Activated T-cell treated with anti-CD3 and anti-CD28 coated beads, Interleukin-2, amount 50 U/mL, for 4 hours (primary cell): ENCODE measurements around the gene PYGB. TPM values are rescaled to one million over a fixed set of nuclear protein-coding genes. Genes with fewer than 3 reads are reported as not detected.

Experiments
- ATAC-seq, 2 donors: fragments of 200-7000 bp; cut with Tn5 transposase; one replicate each; pipeline ENCODE4 v1.10.0; 2021
- DNase-seq: peaks from one replicate; pipeline ENCODE4 v3.0.0-alpha.2; 2020
- H3K27me3 Mint-ChIP-seq: one replicate; pipeline ENCODE4 v1.8.0; 2021; ENCODE audit warnings: low read depth, mixed read lengths
- H3K36me3 Mint-ChIP-seq: one replicate; pipeline ENCODE4 v1.8.0; 2022; ENCODE audit warnings: mixed read lengths; ENCODE audit not compliant: insufficient read depth
- H3K4me1 Mint-ChIP-seq: one replicate; pipeline ENCODE4 v1.8.0; 2021; ENCODE audit warnings: low read depth, mixed read lengths
- H3K4me3 Mint-ChIP-seq: one replicate; pipeline ENCODE4 v1.8.0; 2021; ENCODE audit warnings: mild to moderate bottlenecking, moderate library complexity, mixed read lengths
- H3K9me3 Mint-ChIP-seq: one replicate; pipeline ENCODE4 v1.8.0; 2021; ENCODE audit warnings: mixed read lengths
- total RNA-seq, 3 donors: library from RNA; stranded (reverse); gene quantifications; one replicate each; pipeline ENCODE4 v1.2.1, GENCODE V29; 2021

PYGB gene
- total RNA-seq, 3 donors from 2014 or later: 32.5 to 37.6 (median 34.6) TPM

- ATAC-seq: no peak
- Mint-ChIP-seq H3K27me3 (no peaks in the 10 kb centered on the region), H3K9me3 (no peaks in the 10 kb centered on the region), H3K4me1 (no peaks in the 10 kb centered on the region), H3K36me3 (peaks cover 22% of the 10 kb centered on the region), H3K4me3 (no peak overlapping the region)
- DNase-seq: no peak
These were observed 24.5 kb downstream of the PYGB start for GRCh38 chr20:25272223-25273000.

DNA sequence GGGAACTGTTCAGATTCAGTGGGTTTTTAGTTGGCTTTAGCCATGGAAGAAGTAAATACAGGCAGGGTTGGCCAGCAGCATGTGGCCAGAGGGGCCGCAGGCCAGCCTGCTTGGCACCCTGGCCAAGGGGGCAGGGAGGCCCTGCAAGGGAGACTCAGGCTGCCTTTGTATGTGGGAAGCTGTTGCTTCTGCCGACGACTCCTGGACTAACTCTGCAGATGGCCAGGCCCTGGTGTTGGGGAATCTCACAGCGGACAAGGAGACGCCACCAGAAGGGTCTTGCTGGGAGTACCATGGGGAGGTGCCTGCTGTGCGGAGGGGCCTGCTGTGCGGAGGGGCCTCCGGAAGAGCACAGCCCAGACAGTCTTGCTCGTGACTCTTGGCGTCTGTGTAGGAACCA, 25.2 kb downstream of the PYGB start:
- Mint-ChIP-seq H3K4me3 (no peak overlapping the region), H3K27me3 (no peaks in the 10 kb centered on the region), H3K4me1 (no peaks in the 10 kb centered on the region), H3K9me3 (no peaks in the 10 kb centered on the region), H3K36me3 (peaks cover 22% of the 10 kb centered on the region)
- no peak for ATAC-seq
- no peak for DNase-seq

DNA sequence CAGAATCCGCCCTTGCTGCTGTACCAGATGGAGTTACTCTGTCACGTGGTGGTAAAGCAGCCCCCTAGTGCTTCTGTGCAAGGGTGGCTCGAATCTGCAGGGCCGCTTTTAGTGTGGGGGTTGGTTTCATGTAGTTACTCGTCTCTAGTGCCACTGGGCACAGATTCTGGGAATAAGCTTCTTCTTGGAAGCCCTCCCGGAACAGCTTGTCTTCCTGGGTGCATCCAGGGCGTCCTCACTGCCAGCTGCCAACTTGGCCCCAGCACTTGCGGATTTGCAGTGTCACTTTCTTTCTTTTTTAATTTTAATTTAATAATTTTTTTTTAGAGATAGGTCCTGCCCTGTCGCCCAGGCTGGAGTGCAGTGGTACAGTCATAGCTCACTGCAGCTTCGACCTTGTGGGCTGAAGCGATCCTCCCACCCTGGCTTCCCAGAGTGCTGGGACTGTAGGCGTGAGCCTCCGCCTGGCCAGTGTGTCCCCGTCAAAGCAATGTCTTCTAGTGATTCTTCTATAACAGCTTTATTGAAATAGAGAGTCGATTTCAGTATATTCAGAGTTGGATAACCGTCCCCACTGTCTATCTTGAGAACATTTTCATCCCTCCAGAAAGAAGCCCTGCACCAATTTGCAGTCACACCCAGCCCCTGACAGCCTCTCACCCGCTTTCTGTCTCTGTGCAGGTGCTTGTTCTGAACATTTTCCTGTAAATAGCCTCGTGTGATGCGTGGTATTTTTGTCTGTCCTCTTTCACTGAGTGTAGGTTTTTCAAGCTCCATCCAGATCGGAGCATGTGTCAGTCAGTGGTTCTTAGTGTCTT, 25.9 kb downstream of the PYGB start:
- no peaks in the 10 kb centered on the region for H3K9me3 Mint-ChIP-seq
- no peak overlapping the region for H3K4me3 Mint-ChIP-seq
- H3K36me3 Mint-ChIP-seq: peaks cover 21% of the 10 kb centered on the region
- no peaks in the 10 kb centered on the region for H3K27me3 Mint-ChIP-seq
- no peak for DNase-seq
- H3K4me1 Mint-ChIP-seq: no peaks in the 10 kb centered on the region
- no peak for ATAC-seq

GRCh38 chr20:25274481-25274880, 26.6 kb downstream of the PYGB start:
- DNase-seq: no peak
- no peak overlapping the region for H3K4me3 Mint-ChIP-seq
- peaks cover 17% of the 10 kb centered on the region for H3K36me3 Mint-ChIP-seq
- no peaks in the 10 kb centered on the region for H3K9me3 Mint-ChIP-seq
- H3K4me1 Mint-ChIP-seq: no peaks in the 10 kb centered on the region
- no peaks in the 10 kb centered on the region for H3K27me3 Mint-ChIP-seq
- ATAC-seq: no peak

GRCh38 chr20:25274891-25275812, 27.3 kb downstream of the PYGB start:
- Mint-ChIP-seq H3K27me3 (no peaks in the 10 kb centered on the region), H3K36me3 (peaks cover 12% of the 10 kb centered on the region), H3K4me1 (no peaks in the 10 kb centered on the region), H3K4me3 (no peak overlapping the region), H3K9me3 (no peaks in the 10 kb centered on the region)
- ATAC-seq (no peak), DNase-seq (no peak)

- no peaks in the 10 kb centered on the region for H3K27me3 Mint-ChIP-seq
- H3K4me3 Mint-ChIP-seq: no peak overlapping the region
- no peaks in the 10 kb centered on the region for H3K9me3 Mint-ChIP-seq
These were observed 28.1 kb downstream of the PYGB start for GRCh38 chr20:25275813-25276532.

DNA sequence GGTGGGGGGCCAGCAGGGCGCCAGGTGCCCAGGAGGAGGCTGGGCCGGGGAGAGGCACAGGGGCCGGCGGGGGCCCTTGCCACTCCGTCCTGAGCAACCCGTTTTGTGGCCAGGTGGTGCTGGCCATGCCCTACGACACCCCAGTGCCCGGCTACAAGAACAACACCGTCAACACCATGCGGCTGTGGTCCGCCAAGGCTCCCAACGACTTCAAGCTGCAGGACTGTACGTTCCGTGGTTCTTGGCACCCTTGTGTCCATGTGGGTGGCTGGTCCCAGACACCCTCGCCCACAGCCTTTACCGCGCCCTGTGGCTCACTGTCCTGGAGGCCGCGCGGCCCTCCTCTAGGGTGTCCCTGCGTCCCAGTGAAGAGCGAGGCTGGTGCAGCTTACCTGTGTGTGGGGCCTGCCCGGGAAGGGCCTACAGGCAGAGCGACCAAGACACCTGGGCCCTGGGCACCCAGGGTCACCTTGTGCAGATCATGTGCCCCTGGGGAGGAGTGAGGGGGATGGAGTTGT, 28.7 kb downstream of the PYGB start:
- Mint-ChIP-seq H3K4me1 (no peaks in the 10 kb centered on the region), H3K27me3 (no peaks in the 10 kb centered on the region), H3K9me3 (no peaks in the 10 kb centered on the region), H3K4me3 (no peak overlapping the region), H3K36me3 (peaks cover 12% of the 10 kb centered on the region)
- ATAC-seq (no peak), DNase-seq (no peak)

More at GRCh38 chr20:25275813-25276532, 28.1 kb downstream of the PYGB start:
- no peak for ATAC-seq
- no peaks in the 10 kb centered on the region for H3K4me1 Mint-ChIP-seq
- H3K36me3 Mint-ChIP-seq: peaks cover 12% of the 10 kb centered on the region
- DNase-seq: no peak

DNA sequence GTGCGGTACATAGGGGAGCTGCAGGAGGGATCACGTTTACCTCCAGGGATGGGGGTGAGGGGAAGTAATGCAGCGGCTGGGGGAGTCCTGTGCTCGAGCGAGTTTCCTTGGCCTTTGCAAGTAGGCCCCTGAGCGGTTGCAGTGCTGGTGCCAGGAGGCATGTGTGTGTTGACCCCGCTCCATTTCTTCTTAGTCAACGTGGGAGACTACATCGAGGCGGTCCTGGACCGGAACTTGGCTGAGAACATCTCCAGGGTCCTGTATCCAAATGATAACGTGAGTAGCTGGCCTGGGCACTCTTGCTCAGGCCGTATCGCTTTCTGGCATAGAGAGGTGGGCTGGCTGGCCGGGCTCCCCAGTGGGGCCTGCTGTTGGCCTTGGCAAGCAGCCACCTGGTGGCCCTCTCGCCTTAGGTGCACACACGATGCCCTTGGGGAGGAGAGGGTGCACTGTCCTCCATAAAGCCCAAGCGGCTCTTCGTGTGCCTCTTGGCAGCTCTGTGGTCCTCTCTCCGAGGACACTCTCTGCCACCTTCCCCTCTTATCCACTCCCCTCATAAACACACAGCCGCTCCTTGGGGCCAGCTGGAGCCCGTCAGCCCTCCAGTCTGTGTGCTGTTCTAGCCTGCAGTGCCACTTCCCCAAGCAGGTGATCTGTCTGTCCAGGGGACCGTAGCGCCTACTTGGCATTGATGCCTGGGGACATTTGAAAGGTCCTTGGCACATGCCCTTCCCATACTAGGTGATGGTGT, 29.3 kb downstream of the PYGB start:
- no peaks in the 10 kb centered on the region for H3K27me3 Mint-ChIP-seq
- no peak for DNase-seq
- H3K4me3 Mint-ChIP-seq: no peak overlapping the region
- H3K9me3 Mint-ChIP-seq: no peaks in the 10 kb centered on the region
- H3K4me1 Mint-ChIP-seq: no peaks in the 10 kb centered on the region
- peaks cover 12% of the 10 kb centered on the region for H3K36me3 Mint-ChIP-seq
- no peak for ATAC-seq

DNA sequence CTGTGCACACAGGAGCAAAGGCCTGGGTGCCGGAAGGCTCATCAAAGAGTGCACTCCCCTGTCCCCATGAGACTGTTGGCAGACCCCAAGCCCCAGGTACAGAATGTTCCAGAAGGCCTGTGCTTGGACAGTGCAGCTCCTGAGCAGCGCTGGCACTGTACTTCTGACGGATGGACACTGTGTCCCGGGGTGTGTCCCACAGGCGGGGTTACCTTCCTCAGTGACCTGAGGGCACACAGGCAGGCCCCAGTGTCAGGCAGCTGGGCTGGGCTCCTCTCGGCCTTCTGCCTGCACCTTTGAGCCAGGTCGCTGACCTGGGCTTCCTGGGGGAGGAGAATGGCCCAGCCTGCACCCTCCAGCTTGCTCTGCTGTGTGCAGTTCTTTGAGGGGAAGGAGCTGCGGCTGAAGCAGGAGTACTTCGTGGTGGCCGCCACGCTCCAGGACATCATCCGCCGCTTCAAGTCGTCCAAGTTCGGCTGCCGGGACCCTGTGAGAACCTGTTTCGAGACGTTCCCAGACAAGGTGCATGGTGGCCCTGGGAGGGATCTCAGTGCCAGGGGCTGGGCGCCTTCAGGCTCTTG, 30.1 kb downstream of the PYGB start:
- no peak for ATAC-seq
- no peaks in the 10 kb centered on the region for H3K4me1 Mint-ChIP-seq
- no peaks in the 10 kb centered on the region for H3K9me3 Mint-ChIP-seq
- DNase-seq: no peak
- peaks cover 13% of the 10 kb centered on the region for H3K36me3 Mint-ChIP-seq
- no peaks in the 10 kb centered on the region for H3K27me3 Mint-ChIP-seq
- no peak overlapping the region for H3K4me3 Mint-ChIP-seq

DNA sequence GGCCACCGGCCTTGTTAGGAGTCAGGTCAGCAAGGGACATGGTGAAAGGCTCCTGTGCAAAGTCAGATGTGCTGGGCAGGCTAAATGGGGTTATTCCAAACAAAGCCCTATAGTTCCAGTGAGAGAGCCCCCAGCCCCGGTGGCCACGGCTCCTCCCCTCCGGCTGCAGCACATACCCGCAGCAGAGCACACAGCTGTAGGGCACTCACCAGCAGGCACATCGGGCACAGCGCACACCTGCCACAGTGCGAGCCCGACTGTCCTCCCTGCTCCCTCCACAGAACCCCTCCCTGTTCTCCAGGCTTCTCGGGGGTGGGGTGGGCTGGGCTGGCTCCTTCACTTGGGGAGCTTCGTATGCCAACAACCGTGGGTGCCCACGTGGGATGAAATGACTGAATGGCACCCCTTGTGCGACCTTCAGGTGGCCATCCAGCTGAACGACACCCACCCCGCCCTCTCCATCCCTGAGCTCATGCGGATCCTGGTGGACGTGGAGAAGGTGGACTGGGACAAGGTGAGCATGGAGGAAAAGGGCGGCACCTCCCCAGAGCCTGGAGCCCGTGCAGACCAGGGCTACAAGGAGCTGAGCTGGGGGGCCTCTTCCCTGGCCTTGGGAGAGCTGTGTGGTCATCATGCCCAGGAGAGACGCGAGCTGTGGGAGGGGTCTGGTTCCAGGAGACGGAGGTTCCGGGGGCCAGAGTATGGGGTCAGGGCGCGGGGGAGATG, 30.9 kb downstream of the PYGB start:
- Mint-ChIP-seq H3K9me3 (no peaks in the 10 kb centered on the region), H3K27me3 (no peaks in the 10 kb centered on the region), H3K36me3 (peaks cover 15% of the 10 kb centered on the region), H3K4me1 (no peaks in the 10 kb centered on the region), H3K4me3 (no peak overlapping the region)
- DNase-seq (no peak), ATAC-seq (no peak)

- no peaks in the 10 kb centered on the region for H3K9me3 Mint-ChIP-seq
- no peaks in the 10 kb centered on the region for H3K27me3 Mint-ChIP-seq
- peaks cover 12% of the 10 kb centered on the region for H3K36me3 Mint-ChIP-seq
- H3K4me1 Mint-ChIP-seq: no peaks in the 10 kb centered on the region
- no peak for ATAC-seq
- no peak overlapping the region for H3K4me3 Mint-ChIP-seq
- DNase-seq: no peak
These were observed 31.5 kb downstream of the PYGB start for GRCh38 chr20:25279403-25279802.

GRCh38 chr20:25280051-25280573, 32.2 kb downstream of the PYGB start:
- Mint-ChIP-seq H3K9me3 (no peaks in the 10 kb centered on the region), H3K27me3 (no peaks in the 10 kb centered on the region), H3K4me1 (no peaks in the 10 kb centered on the region), H3K36me3 (peaks cover 13% of the 10 kb centered on the region), H3K4me3 (no peak overlapping the region)
- DNase-seq (no peak), ATAC-seq (no peak)
